Measurements from ENCODE around the gene ZBP1.

DNA sequence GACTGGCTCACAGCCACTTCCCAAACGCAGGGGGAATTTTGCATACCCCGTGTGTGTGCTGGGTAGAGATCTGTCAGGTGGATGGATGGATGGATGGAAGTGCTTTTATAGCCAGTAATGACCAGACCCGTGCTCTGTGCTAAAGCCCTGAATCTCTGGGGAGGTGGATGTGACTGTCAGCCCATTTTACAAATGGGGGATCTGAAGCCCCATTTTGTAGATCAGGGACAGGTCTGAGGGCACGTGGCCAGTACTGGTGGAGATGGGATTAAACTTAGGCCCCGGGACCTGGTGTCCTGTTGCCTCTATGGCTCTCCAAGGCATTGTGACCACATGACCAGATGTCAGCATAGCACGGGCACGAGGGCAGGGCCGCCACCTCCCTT lies 38.2 kb upstream of the ZBP1 start:
- TF ChIP-seq PKNOX1 (IDR thresholded peaks at IDR 0.05): no peak
- TF ChIP-seq BHLHE40 (IDR thresholded peaks at IDR 0.05; ENCODE audit: borderline replicate concordance): no peak
- no peak for TF ChIP-seq L3MBTL2 (conservative IDR thresholded peaks at IDR 0.05)
- TF ChIP-seq ELF4 (IDR thresholded peaks at IDR 0.05): no peak
- no peak for TF ChIP-seq FOXM1 (IDR thresholded peaks at IDR 0.05; ENCODE audit: borderline replicate concordance)
- no peak for TF ChIP-seq NFRKB (IDR thresholded peaks at IDR 0.05)
- no peak for TF ChIP-seq SUZ12 (IDR thresholded peaks at IDR 0.05)
- TF ChIP-seq TARDBP (IDR thresholded peaks at IDR 0.05): no peak
- TF ChIP-seq LEF1 (IDR thresholded peaks at IDR 0.05; ENCODE audit: borderline replicate concordance): no peak
- no peak for TF ChIP-seq ARNT (IDR thresholded peaks at IDR 0.05)
- no peak for TF ChIP-seq FOXA1 (IDR thresholded peaks at IDR 0.05)
- TF ChIP-seq FOXK2 (IDR thresholded peaks at IDR 0.05): no peak
- TF ChIP-seq HDGF (IDR thresholded peaks at IDR 0.05; ENCODE audit: borderline replicate concordance): no peak

Data from HEK293T (cell line).